Suprapubic skin (tissue), 4 donors: ENCODE measurements around the gene PASK. TPM values are rescaled to one million over a fixed set of nuclear protein-coding genes. Genes with fewer than 3 reads are reported as not detected.

Experiments
- DNase-seq, 2 donors: peaks; one replicate each; pipeline ENCODE4 v3.0.0-alpha.2; 2019; ENCODE audit warnings: low spot score in 2 of 2
- H3K27ac ChIP-seq: fragments of 200-600 bp; sonication (generic); one replicate; pipeline ENCODE4 v1.5.1; 2019
- H3K27me3 ChIP-seq: fragments of 200-600 bp; sonication (generic); one replicate; pipeline ENCODE4 v1.5.1; 2019
- H3K36me3 ChIP-seq: fragments of 200-600 bp; sonication (generic); one replicate; pipeline ENCODE4 v1.5.1; 2019
- H3K4me1 ChIP-seq: fragments of 200-600 bp; sonication (generic); one replicate; pipeline ENCODE4 v1.5.1; 2019
- H3K4me3 ChIP-seq: fragments of 200-600 bp; sonication (generic); one replicate; pipeline ENCODE4 v1.5.1; 2019; ENCODE audit warnings: mild to moderate bottlenecking
- H3K9me3 ChIP-seq: fragments of 200-600 bp; sonication (generic); one replicate; pipeline ENCODE4 v1.5.1; 2019
- CTCF ChIP-seq, 2 donors: fragments of 200-600 bp in 1 of 2; fragments of 450-650 bp in 1 of 2; sonication (generic) in 1 of 2; IDR thresholded peaks; one replicate each; pipeline ENCODE4 v1.5.1; 2016 to 2019; ENCODE audit warnings: antibody characterized with exemption in 2 of 2, mild to moderate bottlenecking in 1 of 2, moderate library complexity in 1 of 2
- EP300 ChIP-seq: sonication (generic); formaldehyde crosslinking; IDR thresholded peaks from one replicate; pipeline ENCODE4 v1.6.1; 2017; ENCODE audit warnings: antibody characterized with exemption
- POLR2A ChIP-seq, 2 donors: fragments of 450-650 bp; IDR thresholded peaks; one replicate each; pipeline ENCODE4 v1.6.1; 2017; ENCODE audit warnings: antibody characterized with exemption in 2 of 2, mild to moderate bottlenecking in 2 of 2, moderate library complexity in 2 of 2
- POLR2AphosphoS5 ChIP-seq, 3 donors: sonication (generic); formaldehyde crosslinking; IDR thresholded peaks; one replicate each; pipeline ENCODE4 v1.6.1; 2017; ENCODE audit warnings: antibody characterized with exemption in 3 of 3
- WGBS: methylation state at CpG from one replicate; pipeline ENCODE4 v1.1.5; 2018; 5-methylcytosine and 5-hydroxymethylcytosine counted together
- total RNA-seq, 4 donors: library from RNA; depleted of rRNA; stranded (reverse); fragments of >200 nt; gene quantifications; one replicate each; pipeline ENCODE4 v1.1.0, GENCODE V29; 2016

PASK gene
- total RNA-seq, 4 donors from 2014 or later, result 9.8 to 19.7 (median 14.6) TPM

GRCh38 chr2:241179899-241180298 is 30.6 kb upstream of the PASK start:
- Histone ChIP-seq H3K27me3 (no peaks in the 10 kb centered on the region), H3K4me3 (no peak overlapping the region), H3K4me1 (no peaks in the 10 kb centered on the region), H3K36me3 (peaks cover 51% of the 10 kb centered on the region), H3K27ac (no peak overlapping the region), H3K9me3 (no peaks in the 10 kb centered on the region)
- no peak for DNase-seq
- TF ChIP-seq POLR2AphosphoS5 (IDR thresholded peaks at IDR 0.05), result no peak
- no peak for TF ChIP-seq POLR2A (IDR thresholded peaks at IDR 0.05)
- TF ChIP-seq CTCF (IDR thresholded peaks at IDR 0.05), result no peak
- TF ChIP-seq EP300, result no peak
- WGBS, result 68% methylated on average over 4 of the region's 4 CpGs

GRCh38 chr2:241178961-241179360 is 29.7 kb upstream of the PASK start:
- H3K36me3 ChIP-seq, result peaks cover 59% of the 10 kb centered on the region
- no peak overlapping the region for H3K4me3 ChIP-seq
- no peaks in the 10 kb centered on the region for H3K9me3 ChIP-seq
- WGBS, result 74% methylated on average over 4 of the region's 4 CpGs
- H3K27me3 ChIP-seq, result no peaks in the 10 kb centered on the region
- no peak overlapping the region for H3K27ac ChIP-seq
- H3K4me1 ChIP-seq, result no peaks in the 10 kb centered on the region
- DNase-seq, result no peak
- TF ChIP-seq EP300, result no peak
- TF ChIP-seq CTCF (IDR thresholded peaks at IDR 0.05), result no peak
- TF ChIP-seq POLR2AphosphoS5 (IDR thresholded peaks at IDR 0.05), result no peak
- no peak for TF ChIP-seq POLR2A (IDR thresholded peaks at IDR 0.05)

GRCh38 chr2:241177526-241178334 is 28.5 kb upstream of the PASK start:
- no peak for DNase-seq
- Histone ChIP-seq H3K36me3 (peaks cover 49% of the 10 kb centered on the region), H3K4me3 (no peak overlapping the region), H3K9me3 (no peaks in the 10 kb centered on the region), H3K4me1 (peaks cover 5% of the 10 kb centered on the region), H3K27me3 (no peaks in the 10 kb centered on the region), H3K27ac (no peak overlapping the region)
- no peak for TF ChIP-seq CTCF (IDR thresholded peaks at IDR 0.05)
- no peak for TF ChIP-seq EP300
- no peak for TF ChIP-seq POLR2A (IDR thresholded peaks at IDR 0.05)
- TF ChIP-seq POLR2AphosphoS5 (IDR thresholded peaks at IDR 0.05), result no peak
- 93% methylated on average over 10 of the region's 12 CpGs for WGBS

- H3K4me1 ChIP-seq, result peaks cover 5% of the 10 kb centered on the region
- no peaks in the 10 kb centered on the region for H3K9me3 ChIP-seq
- no peak overlapping the region for H3K27ac ChIP-seq
- peaks cover 70% of the 10 kb centered on the region for H3K36me3 ChIP-seq
- no peak for DNase-seq
- 62% methylated on average over 2 of the region's 2 CpGs for WGBS
- no peaks in the 10 kb centered on the region for H3K27me3 ChIP-seq
- TF ChIP-seq POLR2AphosphoS5 (IDR thresholded peaks at IDR 0.05) (no peak), EP300 (no peak), CTCF (IDR thresholded peaks at IDR 0.05) (no peak), POLR2A (IDR thresholded peaks at IDR 0.05) (no peak)
- no peak overlapping the region for H3K4me3 ChIP-seq
Measured at GRCh38 chr2:241173557-241173956, 24.3 kb upstream of the PASK start.

GRCh38 chr2:241168366-241168765 is 19.1 kb upstream of the PASK start:
- no peak for DNase-seq
- 96% methylated on average over 15 of the region's 15 CpGs for WGBS

More at GRCh38 chr2:241168366-241168765, 19.1 kb upstream of the PASK start:
- peaks cover 2% of the 10 kb centered on the region for H3K4me1 ChIP-seq
- H3K27me3 ChIP-seq, result no peaks in the 10 kb centered on the region
- H3K36me3 ChIP-seq, result peaks cover 86% of the 10 kb centered on the region
- no peaks in the 10 kb centered on the region for H3K9me3 ChIP-seq
- no peak overlapping the region for H3K4me3 ChIP-seq
- H3K27ac ChIP-seq, result no peak overlapping the region
- TF ChIP-seq EP300 (no peak), POLR2AphosphoS5 (IDR thresholded peaks at IDR 0.05) (no peak), CTCF (IDR thresholded peaks at IDR 0.05) (no peak), POLR2A (IDR thresholded peaks at IDR 0.05) (no peak)
